Inflammatory macrophage (primary cell): ENCODE data around the gene CPSF2.

ENCODE experiments used
- DNase-seq, 2 donors: peaks; one replicate each; pipeline ENCODE4 v3.0.0-alpha.2; 2020 to 2022
- total RNA-seq, 18 experiments: gene quantifications; one replicate each; lab custom pipeline; 2026; ENCODE audit warnings: mixed read lengths in 6 of 18, inconsistent platforms in 2 of 18; lab: John Stamatoyannopoulos, UW

Gene CPSF2
- 40.5 to 195 (median 145) reads per million in 18 experiments for total RNA-seq

- peak; percentile 82 to 88 for DNase-seq
These were observed at the start of gene CPSF2, which contains the start of gene NDUFB1 for GRCh38 chr14:92121670-92122350. TSS of gene CPSF2 (plus strand) at chr14:92121969. CDS start at chr14:92130985, 9,016 bp downstream. TSS of gene NDUFB1 (minus strand) at chr14:92121706. CDS start at chr14:92117637, 4,069 bp downstream.

- DNase-seq = no peak
These were observed 47.2 kb upstream of the CPSF2 start for GRCh38 chr14:92074555-92074954.

GRCh38 chr14:92088494-92088893 lies 33.3 kb upstream of the CPSF2 start:
- no peak for DNase-seq

GRCh38 chr14:92093320-92093719 lies 28.4 kb upstream of the CPSF2 start:
- DNase-seq = peak; percentile 14 to 34

DNA sequence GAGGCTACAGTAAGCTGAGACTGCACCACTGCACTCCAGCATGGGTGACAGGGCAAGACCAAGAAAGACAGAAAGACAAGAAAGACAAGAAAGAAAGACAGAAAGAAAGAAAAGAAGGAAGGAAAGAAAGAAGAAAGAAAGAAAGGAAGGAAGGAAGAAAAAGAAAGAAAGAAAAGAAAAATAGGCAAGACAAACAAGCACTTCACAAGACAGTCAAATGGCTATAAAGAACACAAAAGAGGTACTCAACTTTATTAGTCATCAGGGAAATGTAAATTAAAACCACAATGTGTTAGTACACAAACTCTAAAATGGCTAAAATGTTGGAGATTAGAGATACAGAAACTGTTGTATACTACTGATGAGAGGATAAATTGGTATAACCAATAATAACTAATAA lies 22.0 kb upstream of the CPSF2 start:
- no peak for DNase-seq

- DNase-seq = peak; percentile 35 to 57
These were observed 18.3 kb upstream of the CPSF2 start for GRCh38 chr14:92103363-92103989.

DNA sequence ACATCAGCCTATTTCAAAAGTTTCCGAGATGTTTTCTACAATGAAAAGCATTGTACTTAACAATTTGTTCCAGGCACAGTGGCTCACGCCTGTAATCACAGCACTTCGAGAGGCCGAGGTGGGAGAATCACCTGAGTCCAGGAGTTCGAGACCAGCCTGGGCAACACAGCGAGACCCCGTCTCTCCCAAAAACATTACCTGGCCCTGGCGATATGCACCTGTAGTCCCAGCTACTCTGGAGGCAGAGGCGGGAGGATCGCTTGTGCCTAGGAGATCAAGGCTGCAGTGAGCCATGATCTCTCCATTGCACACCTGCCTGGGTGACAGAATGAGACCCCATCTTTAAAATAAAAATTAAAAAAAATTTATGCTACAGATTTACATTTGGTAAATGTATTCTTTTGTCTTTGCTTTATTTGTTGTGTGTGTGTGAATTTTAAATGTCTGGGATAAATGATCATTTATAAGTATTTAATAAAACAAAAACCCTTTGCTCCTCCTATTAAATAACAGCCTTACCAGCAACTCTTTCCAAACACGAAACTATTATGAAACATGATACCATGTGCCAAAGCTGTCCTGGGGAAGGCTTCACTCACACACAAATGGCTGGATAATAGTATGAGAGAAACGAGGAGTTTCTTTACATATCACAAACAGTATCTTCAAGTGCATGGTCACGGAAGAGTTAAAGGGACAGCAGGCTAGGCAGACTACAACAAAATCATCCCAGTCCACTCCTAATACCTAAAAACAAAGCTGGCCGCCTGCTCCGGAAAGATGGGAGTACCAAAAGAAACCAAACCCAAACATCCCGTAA lies 16.5 kb upstream of the CPSF2 start:
- DNase-seq = no peak

GRCh38 chr14:92105893-92106142 lies 16.0 kb upstream of the CPSF2 start:
- peak; percentile 84 to 89 for DNase-seq

DNA sequence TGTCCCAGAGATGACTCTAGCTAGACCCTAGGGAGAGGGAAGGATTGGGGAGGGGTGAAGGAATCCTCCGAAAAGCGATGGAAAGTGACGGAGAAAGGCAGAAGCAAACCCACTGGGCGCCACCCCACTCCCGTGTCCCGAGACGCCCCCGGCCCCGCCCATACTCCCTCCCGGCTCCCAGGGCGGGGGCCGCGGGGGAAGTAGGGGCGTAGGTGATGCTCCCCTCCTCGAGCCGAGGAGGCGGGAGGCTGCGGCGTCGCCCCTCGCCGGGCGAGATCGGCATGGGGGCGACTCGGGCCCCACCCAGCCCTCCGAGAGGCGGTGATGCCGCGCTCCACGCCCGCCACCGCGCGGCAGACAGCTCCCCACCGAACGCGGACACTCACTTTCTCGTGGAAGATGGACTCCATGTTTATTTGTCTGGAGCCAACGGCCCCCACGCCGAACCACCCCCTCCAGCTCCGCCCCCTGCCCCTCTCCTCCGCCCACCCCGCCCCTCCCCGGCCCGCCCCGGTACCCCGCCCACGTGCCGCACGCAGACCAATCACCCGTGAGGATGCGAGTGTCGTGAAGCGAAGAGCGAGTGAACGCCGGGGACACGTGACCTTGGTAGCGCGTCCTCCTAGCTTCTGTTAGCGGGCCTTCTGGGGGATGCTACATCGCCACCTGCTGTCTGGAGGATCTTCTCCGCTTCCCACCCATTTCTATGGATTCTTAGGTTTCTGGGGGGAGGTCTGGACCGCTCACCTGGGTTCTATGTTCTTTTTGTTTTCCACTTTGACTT lies 15.4 kb upstream of the CPSF2 start, which contains the start of gene ATXN3:
Gene ATXN3, minus strand, starts transcription at position 440 of the 784 bp plus-strand sequence. Its CDS starts 30 bp downstream, at position 410.
- DNase-seq = peak; percentile 97 to 99

GRCh38 chr14:92108345-92109254 lies 13.2 kb upstream of the CPSF2 start:
- no peak for DNase-seq

- no peak for DNase-seq
These were observed 12.3 kb upstream of the CPSF2 start for GRCh38 chr14:92109490-92109889.

DNA sequence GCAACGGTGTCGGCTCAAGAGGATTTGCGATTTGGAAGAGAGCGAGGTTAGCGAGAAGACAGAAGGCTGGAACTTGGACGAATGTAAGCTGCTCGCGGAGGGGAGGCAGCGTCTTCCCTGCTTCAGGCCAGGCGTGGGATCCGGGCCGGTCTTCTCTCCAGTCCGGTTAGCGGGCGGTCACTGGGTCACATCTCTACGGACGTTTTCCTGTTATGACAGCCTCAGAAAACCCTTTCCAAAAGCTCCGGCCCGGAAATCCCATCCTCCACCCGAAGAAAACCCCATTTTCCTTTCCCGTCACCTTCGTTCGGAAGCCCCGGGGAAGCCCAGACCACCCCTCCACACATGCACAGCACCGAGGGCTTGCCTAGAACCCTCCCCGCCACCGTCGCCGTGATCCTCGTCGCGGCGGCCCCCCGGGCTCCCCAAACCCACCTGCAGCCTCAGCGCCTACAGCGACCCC lies 531 bp upstream of the CPSF2 start:
- peak; percentile 25 to 50 for DNase-seq

GRCh38 chr14:92122351-92122677 lies 545 bp downstream of the CPSF2 start:
- DNase-seq = no peak

DNA sequence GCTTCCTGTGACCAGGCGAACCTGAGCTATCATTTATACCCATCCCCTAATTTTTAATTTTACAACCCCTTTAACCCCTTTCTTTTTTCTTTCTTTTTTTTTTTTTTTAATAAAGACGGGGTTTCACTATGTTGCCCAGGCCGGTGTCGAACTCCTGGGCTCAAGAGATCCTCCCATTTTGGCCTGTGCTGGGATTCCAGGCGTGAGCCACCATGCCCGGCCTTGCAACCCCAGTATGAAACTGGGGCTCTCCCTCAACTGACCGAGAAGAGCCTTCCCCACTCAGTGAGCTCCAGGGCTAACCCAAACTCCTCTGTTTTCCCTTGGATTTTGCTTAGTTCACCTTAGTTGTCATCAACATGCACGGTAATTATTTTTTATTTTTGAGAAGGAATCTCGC lies 992 bp downstream of the CPSF2 start:
- no peak for DNase-seq

DNA sequence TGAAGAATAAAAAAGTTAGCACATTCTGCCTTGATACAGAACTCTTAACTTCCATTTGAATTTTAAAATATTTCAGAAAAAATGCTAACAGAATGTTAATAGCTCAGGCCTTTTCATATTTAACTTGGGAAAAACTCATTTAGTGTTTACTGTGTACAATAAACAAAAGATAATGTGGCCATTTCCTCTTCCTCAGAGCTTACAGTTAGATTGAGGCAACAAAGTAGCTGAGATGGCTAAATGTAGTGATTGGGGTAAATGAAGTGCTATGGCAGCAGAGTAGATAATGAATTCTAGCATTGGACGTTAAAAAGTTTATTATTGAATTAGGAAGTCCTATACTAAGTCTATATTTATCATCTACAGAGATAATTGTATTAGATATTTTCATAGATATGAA lies 12.7 kb downstream of the CPSF2 start:
- DNase-seq = no peak

GRCh38 chr14:92135269-92135668 lies 13.5 kb downstream of the CPSF2 start:
- peak in 1 of 2 donors; percentile 57 for DNase-seq

DNA sequence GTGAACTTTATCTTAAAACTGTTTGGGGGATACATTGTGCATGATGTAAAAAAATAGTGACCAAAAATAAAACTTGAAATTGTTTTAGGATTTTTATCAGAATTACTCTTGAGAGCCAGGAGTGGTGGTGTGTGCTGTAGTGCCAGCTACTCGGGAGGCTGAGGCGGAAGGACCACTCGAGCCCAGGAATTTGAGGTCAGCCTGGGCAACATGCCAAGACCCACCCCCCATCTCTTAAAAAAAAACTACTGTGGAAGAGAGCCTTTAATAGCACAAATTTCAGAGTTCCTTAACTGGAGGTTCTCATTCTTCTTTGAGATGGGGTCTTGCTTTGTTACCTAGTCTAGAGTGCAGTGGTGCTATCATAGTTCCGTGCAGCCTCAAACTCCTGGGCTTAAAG lies 21.5 kb downstream of the CPSF2 start:
- DNase-seq = no peak

- DNase-seq = no peak
These were observed 22.2 kb downstream of the CPSF2 start for GRCh38 chr14:92143962-92144361.

GRCh38 chr14:92144708-92145107 lies 22.9 kb downstream of the CPSF2 start:
- no peak for DNase-seq

DNA sequence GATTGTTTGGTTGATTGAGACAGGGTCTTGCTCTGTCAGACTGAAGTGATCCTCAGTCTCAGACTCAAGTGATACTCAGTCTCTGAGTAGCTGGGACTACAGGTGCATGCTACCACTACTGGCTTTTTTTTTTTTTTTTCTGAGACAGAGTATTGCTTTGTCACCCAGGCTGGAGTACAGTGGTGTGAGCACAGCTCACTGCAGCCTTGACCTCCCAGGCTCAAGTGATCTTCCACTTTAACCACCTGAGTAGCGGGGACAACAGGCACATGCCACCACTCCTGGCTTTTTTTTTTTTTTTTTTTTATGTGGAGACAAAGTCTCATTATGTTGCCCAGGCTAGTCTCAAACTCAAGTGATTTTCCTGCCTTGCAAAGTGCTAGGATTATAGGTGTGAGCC lies 31.8 kb downstream of the CPSF2 start:
- DNase-seq = no peak

- DNase-seq = no peak
These were observed 32.6 kb downstream of the CPSF2 start for GRCh38 chr14:92154283-92154942.
